Fibroblast of skin of left quadriceps (primary cell): ENCODE results near the gene FAAP20.

Experiments
- DNase-seq, 2 experiments: peaks; one replicate each; pipeline ENCODE4 v3.0.0-alpha.2; 2013; ENCODE audit warnings: low read depth in 2 of 2

FAAP20 gene

GRCh38 chr1:2194898-2195673 lies 514 bp upstream of the FAAP20 start:
- peak; percentile 67 to 72 for DNase-seq

- no peak for DNase-seq
Observed at GRCh38 chr1:2193514-2194281, 874 bp downstream of the FAAP20 start.

GRCh38 chr1:2192031-2192995 lies 2.3 kb downstream of the FAAP20 start:
- no peak for DNase-seq

GRCh38 chr1:2190491-2190976 lies 4.0 kb downstream of the FAAP20 start:
- no peak for DNase-seq

GRCh38 chr1:2189459-2190425 lies 4.8 kb downstream of the FAAP20 start:
- peak; percentile 79 to 80 for DNase-seq

- no peak for DNase-seq
Observed at GRCh38 chr1:2188336-2188735, 6.2 kb downstream of the FAAP20 start.

- no peak for DNase-seq
Observed at GRCh38 chr1:2187619-2188018, 7.0 kb downstream of the FAAP20 start.

- no peak for DNase-seq
Observed at GRCh38 chr1:2186901-2187300, 7.7 kb downstream of the FAAP20 start.

GRCh38 chr1:2185880-2186855 lies 8.4 kb downstream of the FAAP20 start:
- no peak for DNase-seq

- no peak for DNase-seq
Observed at GRCh38 chr1:2184934-2185333, 9.6 kb downstream of the FAAP20 start.

GRCh38 chr1:2184531-2184930 lies 10.0 kb downstream of the FAAP20 start:
- DNase-seq: no peak

- DNase-seq: no peak
Observed at GRCh38 chr1:2183937-2184334, 10.6 kb downstream of the FAAP20 start.

GRCh38 chr1:2182376-2182775 lies 12.2 kb downstream of the FAAP20 start:
- DNase-seq: no peak

GRCh38 chr1:2181752-2182151 lies 12.8 kb downstream of the FAAP20 start:
- DNase-seq: no peak

GRCh38 chr1:2181271-2181670 lies 13.3 kb downstream of the FAAP20 start:
- no peak for DNase-seq

- DNase-seq: no peak
Observed at GRCh38 chr1:2180297-2181245, 14.0 kb downstream of the FAAP20 start.

GRCh38 chr1:2179283-2180013 lies 15.1 kb downstream of the FAAP20 start:
- no peak for DNase-seq

GRCh38 chr1:2178875-2179274 lies 15.7 kb downstream of the FAAP20 start:
- no peak for DNase-seq
